Mammary microvascular endothelial cell (primary cell): ENCODE data around the gene SULT1C3. TPM values are rescaled to one million over a fixed set of nuclear protein-coding genes. Genes with fewer than 3 reads are reported as not detected.

Experiments used
- total RNA-seq: library from RNA; depleted of rRNA; stranded (reverse); fragments of >200 nt; gene quantifications from 2 replicates; pipeline ENCODE4 v1.2.3, GENCODE V29; 2015

The SULT1C3 gene
- total RNA-seq = not detected in 2 replicates

DNA sequence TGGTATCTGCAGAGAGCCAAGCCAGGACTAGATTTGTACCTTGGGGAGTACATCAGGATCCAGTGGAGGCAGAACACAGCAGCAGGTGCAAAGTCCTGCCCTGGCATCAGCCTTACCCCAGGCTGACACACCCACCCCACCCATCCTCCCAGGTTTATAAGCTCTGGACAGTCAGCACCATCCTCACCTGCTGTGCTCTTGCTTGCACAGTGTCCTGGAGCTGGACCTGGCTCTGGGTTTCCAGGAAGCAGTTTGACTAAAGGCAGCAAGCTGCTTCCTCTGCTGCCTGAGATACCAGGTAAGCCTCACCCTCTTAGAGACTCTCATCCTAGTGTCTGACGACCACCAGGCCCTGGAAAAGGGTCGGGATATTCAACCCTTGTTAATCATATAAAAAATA is at the start of gene SULT1C3:
TSS of gene SULT1C3 (plus strand) at position 183 of the 400 bp plus-strand sequence. CDS start 7,227 bp downstream, outside the sequence.

DNA sequence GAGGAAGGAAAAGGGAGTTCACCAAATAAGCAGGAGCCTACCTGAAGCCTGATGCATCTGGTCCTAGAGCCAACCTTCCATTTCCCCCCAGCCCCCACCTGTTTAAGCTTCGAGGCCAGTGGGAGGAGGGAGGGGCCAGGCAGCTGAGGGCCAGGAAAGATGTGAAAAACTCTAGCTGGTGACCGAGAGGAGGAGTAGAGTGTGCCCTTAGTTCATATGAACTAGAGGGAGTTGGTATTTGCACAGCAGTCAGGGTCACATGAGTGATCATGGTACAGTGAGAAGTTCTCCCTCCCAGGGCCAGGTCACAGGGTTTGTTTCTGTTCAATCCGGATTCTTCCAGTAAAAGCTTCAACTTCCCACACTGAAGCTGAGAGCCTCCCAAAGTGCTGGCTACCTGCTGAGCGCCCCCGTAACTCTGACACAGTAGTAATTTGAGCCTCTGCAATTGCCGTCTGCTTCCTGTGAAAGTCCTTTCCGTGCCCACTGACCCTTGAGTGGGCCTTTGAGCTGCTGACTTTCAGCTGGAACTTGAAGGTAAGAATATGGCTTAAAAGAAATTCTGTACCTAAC is 48.9 kb downstream of the SULT1C3 start, which contains the start of gene SULT1C2:
TSS of gene SULT1C2 (plus strand) at position 362 of the 573 bp plus-strand sequence. CDS start 4,773 bp downstream, outside the sequence.

Other genes with a start within 250 kb of the SULT1C3 start
- gene SULT1C2, start 48.9 kb downstream of the SULT1C3 start, total RNA-seq = not detected in 2 replicates
- 4.1 and 6.7 TPM in 2 replicates for gene SULT1C4, start 138.0 kb downstream of the SULT1C3 start, total RNA-seq
- 8.2 and 8.6 TPM in 2 replicates for gene GCC2, start 209.2 kb downstream of the SULT1C3 start, total RNA-seq